KG1 (cell line): Measurements from ENCODE around the gene RAPGEF4.
"Not testable (repeated sequence)": the region's sequence is repeated elsewhere in the genome, so short reads cannot be mapped to it uniquely, and the experiment has no call there.

Source experiments
- DNase-seq: peaks from one replicate; lab custom pipeline; 2025; lab: John Stamatoyannopoulos, UW

The RAPGEF4 gene

DNA sequence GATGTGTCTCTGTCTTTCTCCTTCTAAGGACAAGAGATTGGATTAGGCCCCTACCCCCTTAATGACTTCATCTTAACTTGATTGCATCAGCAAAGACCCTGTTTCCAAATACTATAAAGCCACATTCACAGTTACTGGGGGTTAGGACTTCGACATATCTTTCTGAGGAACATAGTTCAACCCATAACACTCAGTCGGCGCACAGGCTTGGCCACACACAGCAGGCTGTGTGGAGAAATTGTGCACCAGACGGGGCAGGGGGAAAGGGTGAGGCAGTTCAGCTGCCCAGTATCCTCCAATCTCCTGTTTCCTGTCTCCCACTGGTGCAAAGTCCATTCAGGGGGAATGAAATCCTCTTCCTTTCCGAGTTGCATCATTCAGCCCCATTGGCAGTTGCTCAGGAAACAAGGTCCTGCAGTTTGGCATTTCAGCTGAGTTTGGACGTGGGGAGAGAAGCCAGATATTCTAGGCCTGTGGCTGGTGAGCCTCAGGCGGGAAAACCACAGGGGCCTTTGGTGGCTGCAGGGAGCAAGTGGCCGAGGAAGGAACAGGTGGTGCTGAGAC lies 9.4 kb upstream of the RAPGEF4 start:
- DNase-seq: no peak

DNA sequence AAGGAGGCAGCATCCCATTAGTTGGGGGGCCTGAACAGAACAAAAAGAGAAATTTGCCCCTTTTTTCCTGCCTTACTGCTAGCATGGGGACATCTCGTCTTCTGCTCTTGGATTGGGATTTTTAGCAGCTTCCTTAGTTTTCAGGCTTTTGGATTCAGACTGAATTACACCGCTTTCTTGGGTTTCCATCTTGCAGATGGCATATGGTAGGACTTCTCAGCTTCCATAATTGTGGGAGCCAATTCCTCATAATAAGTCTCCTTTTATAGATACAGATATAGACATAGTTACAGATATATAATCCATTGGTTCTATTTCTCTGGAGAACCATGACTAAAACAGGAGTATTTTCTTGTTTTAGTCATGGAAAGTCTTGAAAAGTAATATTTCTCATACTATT lies 5.2 kb upstream of the RAPGEF4 start:
- DNase-seq: no peak

DNA sequence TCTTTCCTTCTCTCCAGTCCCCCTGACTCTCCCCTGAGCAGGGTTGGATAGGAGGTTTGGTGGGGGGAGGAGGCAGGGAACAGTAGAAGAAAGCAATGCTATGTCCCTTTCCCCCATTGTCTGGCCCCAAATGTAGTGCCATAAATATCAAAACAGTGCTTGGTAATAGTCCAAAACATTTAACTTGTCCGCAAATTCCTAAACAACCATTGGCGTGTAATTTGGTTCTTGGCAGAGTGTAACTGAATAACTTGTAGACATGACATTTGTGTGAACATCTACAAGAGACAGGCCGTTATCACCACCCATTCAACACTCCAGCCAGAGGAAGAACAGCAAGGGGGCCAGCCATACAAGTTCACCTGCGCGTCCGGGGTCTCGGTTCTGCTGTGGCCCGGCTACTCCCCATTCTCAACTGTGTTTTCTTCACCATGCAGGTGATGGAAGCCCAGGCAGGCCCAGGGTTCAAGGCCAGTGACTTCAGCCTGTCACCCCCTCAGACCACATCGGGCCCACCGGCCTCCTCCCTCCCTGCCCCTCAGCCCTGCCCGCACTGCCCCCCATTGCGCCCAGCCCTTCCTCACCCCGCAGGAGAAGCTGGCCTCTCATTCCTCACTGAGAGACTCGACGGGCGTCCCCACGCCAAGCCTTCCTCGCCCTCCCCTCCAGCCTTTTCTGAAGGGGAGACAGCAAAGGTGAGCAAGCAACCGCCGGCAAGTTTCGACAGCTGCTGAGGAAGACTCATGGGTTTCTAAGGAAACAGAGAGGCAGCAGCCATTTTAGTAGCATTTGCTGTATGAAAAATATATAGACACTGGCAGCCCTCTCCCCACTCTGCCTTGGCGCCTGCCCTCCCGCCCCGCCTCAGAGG lies 699 bp upstream of the RAPGEF4 start:
- DNase-seq: no peak

DNA sequence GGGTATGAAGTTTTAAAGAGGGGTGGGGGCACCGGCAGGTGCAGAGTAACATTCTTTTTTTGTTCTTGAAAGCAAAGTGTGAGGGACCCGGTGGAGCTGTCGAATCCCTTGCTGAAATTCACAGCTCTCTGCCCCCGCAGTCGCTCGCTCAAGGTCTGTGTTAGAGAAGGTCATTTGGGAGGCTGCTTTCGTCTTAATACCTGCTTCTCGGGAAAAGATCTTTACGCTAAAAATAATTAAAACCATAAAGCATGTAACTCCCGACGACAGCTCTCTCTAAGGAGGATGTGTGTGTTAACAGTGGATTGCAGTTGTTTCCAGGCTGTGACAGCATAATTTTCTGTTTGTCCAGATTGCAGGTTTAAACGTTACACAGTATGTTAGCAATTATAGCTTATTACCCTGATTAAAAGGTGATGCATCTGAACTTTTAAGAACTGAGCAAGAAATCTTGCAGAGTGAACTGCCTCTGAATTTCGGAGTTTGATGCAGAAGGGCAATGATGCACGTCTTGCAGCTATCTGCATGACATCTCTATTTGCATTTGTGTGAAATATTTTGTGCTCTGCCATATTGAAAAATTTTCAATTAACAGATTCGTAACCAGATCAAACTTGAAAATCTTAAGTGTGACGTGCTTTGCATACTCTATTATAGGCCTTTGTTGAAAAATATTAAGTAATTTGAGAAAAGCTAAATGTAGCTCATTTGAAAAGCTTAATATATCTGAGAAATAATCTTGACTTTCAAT lies 954 bp downstream of the RAPGEF4 start:
- DNase-seq: no peak

DNA sequence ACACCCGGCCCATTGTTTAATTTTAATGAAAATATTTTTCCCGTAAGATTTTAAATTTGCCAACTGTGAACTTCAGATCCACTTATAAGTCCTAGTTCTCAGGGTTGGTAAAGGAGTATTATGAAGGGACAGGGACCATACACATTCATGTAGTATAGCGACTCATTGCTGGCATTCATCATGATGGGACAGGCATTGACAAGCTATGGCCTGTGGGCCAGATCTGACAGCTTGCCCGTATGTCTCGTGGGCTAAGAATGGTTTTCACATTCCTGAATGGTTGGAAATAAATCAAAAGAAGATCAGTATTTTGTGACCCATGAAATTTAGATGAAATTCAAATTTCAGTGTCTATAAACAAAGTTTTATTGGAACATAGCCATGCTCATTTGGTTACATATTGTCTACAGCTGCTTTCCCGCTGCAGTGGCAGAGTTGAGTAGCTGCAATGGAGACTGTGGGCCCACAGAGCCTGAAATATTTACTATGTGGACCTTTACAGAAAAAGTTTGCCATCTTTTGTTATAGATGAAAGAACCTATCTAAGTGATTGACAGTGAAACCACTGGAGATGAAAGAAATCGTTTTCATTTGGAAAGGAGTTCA lies 4.1 kb downstream of the RAPGEF4 start:
- DNase-seq: no peak

DNA sequence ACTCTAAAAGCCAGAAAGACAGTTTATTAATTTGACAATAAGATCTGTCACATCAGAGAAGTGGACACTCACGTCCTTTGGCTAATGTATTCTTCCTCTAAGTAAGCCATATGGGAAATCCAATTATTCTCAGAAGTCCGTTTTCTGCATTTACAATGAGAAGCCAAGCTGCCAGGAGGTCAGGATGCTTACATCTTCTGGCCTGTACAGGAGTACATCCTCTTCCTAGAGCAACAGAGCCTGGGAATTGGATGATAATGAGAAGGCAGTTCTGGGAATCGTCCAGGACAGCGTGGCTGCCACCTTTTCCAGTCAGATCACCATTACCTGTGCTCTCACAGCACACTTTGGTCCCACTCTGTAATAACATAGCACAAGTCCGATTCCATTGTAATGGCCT lies 5.2 kb downstream of the RAPGEF4 start:
- no peak for DNase-seq

DNA sequence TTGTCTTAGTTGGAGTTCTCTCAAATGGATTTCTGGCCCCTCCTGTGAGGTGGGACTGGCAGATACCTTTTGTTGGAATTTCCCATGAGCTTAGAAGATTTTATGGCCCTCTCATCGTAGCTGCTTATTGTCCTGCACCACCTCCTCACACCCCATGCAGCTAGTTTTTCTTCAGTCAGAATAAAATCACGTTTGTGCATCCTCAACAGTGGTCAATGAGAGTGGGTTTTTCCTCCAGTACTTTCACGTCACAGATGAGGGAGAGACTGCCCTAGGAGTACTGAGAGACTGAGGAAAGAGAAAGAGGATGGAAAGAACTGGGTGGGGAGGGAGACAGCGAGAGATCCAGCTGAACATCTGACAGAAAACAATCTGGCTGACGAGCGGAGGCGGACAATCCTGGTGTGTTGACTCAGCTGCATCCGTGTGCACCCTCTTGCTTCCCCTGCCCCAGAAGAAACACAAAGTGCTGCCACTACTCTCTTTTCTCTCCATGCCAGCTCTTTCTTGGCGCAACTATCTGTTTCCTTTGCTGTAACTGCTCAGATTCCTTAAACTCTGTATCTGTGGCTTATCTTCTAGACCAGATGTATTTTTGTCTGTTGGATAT lies 7.4 kb downstream of the RAPGEF4 start:
- no peak for DNase-seq

DNA sequence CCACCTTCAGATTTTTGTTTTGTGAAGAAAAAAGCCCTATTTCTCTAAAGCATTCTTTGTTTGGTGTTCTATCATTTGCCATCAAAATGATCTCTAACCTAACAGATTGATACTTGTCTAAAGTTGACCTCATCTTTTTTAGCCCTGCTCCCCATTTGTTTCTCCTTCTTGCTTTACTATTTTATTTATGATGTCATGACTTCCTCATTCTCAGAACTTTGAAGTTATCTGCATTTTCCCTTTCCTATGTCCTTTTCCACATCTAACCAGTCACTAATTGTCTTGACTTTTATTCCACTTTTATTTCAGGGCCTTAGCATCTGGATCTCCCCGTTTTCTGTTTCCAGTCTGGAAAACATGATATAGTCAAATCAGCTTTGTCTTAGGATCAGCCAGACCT lies 8.3 kb downstream of the RAPGEF4 start:
- no peak for DNase-seq

DNA sequence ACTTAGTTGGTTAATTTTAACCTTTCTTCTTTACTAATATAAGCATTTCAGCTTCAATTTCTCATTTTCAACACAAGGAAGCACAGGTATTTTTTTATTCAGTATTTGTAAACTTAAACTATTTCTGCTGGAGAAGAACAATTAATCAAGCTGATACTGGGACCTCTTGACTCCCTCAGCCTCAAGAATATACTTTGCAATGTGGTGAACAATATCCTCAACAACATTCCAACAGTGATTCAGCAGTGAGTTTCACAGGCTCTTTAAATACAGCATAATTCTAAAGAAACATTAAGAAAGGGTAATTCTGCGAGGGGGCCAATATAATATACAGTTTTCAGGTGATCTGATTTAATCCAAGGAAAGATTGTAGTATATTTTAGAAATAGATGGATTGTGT lies 10.0 kb downstream of the RAPGEF4 start:
- no peak for DNase-seq

DNA sequence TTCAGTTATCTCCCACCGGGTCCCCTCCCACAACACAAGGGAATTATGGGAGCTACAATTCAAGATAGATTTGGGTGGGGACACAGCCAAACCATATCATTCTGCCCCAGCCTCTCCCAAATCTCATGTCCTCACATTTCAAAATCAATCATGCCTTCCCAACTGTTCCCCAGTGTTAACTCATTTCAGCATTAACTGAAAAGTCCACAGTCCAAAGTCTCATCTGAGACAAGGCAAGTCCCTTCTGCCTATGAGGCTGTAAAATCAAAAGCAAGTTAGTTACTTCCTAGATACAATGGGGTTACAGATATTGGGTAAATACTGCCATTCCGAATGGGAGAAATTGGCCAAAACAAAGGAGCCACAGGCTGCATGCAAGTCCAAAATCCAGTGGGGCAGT lies 12.9 kb downstream of the RAPGEF4 start:
- not testable (repeated sequence) for DNase-seq

DNA sequence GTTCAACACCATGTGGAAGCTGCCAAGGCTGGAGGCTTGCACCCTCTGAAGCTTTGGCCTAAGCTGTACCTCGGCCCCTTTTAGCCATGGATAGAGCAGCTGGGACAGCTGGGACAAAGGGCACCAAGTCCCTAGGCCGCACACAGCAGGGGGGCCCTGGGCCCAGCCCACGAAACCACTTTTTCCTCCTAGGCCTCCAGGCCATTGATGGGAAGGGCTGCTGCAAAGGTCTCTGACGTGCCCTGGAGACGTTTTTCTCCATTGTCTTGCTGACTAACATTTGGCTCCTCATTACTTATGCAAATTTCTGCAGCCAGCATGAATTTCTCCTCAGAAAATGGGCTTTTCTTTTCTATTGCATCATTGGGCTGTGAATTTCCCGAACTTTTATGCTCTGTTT lies 13.7 kb downstream of the RAPGEF4 start:
- no peak for DNase-seq

DNA sequence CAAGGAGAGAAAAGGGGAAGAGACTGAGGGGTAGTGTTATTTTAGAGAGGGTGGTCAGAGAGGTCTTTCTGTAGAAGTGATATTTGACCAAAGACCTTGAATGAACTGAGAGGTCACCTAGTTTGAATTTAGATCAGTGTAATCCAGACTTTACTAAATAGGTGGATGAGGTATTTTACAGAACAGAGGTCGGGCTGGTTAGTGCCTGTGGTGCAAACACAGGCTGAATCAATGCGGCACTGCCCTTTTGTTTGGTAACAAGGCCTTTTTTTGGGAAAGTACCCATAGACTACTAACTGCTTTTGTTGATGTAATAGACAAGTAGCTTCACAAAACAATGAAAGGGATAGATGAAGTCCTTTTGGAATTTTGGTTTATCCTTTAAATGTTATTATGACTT lies 15.9 kb downstream of the RAPGEF4 start:
- DNase-seq: no peak

DNA sequence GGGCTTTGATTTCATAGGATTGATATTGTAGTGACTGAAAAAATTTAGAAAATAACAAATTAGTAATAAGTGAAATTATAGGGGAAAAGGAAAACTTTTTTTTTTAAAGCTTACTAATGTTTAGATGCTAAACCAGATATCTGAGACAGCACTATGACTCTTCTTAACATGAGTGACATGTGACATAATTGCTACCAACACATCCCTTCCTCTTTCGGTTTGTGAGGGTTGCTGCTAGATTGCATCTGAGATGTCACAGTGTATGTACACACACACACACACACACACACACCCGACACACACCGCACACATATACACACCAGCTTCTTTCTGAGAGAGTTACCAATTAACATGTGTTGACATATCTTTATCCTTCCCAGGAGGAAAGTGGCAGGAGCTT lies 18.0 kb downstream of the RAPGEF4 start:
- no peak for DNase-seq

DNA sequence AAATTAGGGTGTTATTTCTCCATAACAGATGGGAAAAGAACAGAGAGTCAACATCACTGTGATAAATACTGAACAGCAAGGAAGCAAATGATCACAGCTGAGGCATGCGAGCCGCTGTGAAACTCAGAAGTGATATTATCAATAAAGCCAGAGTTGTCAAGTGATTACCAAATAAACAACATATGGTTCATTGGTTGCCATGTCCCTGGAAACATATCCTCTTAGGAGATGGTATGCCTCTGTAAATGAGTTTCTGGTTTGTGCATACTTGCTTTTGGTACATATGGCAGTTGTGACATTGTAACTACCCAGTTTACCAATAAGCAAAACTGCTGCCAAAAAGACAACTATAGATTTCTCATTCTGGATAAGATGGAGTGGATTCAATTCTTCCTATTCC lies 23.8 kb downstream of the RAPGEF4 start:
- DNase-seq: no peak

DNA sequence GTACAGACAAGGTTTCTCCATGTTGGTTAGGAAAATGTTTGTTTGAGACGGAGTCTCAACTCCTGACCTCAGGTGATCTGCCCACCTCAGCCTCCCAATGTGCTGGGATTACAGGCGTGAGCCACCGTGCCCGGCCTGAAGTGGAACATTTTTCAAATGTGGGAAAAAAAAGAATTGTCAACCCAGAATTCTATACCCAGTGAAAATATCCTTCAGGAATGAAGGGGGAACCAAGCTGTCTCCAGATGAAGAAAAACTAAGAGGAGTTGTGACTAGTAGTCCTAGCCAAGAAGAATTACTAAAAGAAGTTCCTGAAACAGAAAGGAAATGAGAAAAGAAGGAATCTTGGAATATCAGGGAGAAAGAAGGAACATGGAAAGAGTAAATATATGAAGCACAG lies 25.7 kb downstream of the RAPGEF4 start:
- no peak for DNase-seq

DNA sequence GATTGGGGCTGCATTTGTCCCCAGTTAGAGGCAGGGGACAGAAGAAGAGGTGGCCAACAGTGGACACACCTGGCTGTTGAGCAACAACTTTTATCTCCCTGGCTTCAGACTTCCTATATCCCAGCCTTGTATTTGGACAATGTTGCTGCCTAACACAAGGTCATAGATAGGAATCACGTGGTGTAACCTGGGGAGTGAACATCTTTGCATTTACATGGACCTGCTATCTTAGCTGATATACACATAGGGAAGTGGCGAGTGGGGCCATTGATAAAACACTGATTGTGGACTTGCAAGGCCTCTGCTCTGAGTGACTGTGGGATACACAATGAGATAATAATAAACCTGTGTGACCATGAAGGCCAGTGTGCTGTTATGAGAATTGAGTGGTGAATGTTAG lies 26.9 kb downstream of the RAPGEF4 start:
- no peak for DNase-seq

DNA sequence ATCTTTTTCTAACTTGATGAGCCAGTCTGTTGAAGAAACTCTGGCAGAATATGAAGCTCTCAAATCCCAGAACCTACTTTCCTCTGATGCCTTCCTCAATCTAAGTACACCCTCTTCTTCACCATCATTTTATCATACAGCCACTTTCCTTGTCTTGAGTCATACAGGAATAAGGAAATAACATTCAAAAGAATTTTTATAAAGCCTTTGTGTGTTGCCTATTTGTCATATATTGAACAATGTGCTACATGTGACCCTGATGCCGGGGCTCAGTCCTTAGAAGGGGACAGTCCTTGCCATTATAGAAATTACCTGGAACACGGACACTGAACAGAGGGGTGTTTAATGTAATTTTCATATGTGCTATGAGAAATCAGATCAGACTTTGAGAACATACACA lies 27.4 kb downstream of the RAPGEF4 start:
- DNase-seq: no peak

DNA sequence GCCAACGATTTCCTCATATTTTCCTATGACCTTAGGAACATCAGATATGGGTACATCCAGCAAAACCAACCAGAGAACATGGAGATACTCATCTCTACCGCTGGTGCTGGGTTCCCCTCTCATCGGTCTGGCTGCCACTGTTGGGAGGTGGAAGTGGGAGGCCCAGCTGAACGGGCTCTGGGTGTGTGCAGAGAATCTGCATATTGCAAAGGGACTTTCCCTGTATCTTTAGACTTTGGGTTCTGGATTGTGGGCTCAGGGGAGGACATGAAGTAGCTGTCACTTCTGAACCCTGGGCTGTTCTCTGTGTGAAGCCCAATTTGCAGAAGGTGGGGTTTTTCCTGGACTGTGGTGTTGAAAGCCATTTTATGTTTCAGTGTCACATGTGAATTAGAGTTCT lies 30.0 kb downstream of the RAPGEF4 start:
- DNase-seq: no peak

DNA sequence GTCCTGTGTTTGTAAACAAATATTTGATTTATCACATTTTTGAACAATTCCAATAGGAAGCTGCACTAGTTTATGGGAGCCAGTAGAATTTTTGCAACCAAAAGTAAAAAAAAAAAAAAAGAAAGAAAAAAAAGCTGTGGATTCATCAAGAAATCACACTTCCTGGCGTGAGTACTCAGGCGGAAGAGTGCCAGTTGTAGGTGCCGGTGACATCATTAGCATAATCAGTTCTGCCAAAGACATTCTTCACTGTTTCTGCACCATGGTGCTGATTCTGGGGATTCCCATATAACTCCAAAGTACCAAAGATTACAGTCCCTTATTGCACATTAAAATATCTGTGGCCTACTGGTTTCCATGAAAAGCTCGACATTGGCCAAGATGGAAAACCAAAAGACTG lies 32.8 kb downstream of the RAPGEF4 start:
- DNase-seq: no peak

DNA sequence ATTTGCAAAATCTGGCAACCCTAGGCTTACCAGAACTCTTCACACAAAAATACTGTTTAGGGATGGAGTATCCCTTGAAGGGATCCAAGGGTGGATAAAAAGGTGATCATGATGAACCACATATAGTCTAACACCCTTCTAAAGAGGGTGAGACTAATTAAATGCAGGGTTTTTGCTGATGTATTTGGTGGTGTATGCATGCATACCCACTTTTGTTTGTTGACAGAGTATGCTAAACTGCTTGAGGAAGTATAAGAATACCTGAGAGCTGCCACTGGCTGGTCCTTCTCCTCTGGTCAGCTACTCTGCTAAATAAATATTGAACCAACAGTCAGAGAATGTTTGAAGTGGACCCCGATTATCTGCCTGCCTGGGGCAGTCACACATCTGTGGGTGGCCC lies 34.2 kb downstream of the RAPGEF4 start:
- DNase-seq: no peak

DNA sequence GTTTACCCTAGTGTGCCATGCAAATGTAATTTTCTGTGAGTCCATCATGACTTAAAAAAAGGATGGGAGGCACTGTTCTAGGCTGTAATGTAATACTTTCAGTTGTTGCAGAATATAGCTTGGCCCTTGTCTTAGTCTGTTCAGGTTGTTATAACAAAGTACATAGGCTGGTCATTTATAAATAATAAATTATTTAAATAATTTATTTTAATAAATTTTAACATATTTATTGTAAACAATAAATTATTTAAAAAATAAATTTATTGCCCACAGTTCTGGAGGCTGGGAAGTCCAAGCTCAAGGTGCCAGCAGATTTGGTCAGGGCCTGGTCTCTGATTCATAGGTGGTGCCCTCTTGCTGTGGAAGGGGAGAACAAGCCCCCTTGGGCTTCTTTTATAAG lies 35.2 kb downstream of the RAPGEF4 start:
- DNase-seq: no peak

DNA sequence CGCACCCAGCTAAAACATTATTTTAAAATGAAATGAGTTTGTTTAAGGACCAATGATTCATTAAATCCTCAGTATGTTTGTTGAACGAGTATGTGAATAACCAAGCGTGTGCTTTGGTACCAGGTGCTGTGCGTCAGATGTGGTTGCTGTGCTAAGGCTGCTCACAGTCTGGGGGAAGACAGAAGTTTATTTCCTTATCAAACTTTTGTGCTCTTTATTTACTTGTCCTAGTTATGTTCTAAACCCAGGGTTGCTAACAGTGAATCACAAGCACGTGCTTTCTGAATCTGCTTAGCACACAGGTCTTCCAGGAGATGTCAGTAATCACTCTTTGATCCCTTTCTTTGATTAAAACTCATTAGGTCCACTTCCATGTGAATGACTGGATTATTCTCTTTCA lies 37.0 kb downstream of the RAPGEF4 start:
- no peak for DNase-seq
